HG02938 (cell line): Measurements from ENCODE around the gene NPNT.

Experiments used
- ATAC-seq: cut with Tn5 transposase; IDR thresholded peaks from one replicate; pipeline ENCODE4 v1.9.1; 2021; ENCODE audit warnings: mild to moderate bottlenecking, moderate library complexity; ENCODE audit not compliant: unreplicated experiment

The NPNT gene

DNA sequence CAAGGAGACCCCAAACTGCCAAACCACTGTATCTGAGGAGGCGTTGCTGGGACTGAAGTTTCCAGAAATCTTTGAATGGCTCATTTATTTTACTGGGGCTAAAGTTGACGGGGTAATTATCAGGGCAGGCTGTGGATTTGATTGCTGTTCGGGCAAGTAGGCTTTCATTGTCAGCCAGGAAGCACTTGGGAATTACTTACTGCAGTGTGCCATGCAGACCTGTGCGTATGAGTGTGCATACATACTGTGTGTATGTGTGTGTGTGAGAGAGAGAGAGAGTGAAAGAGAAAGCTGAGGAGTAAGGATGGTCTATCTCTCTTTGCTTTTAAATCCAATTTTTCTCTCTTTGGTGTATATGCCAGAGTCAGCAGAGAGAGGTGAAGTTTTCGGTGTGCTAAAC, 122.7 kb downstream of the NPNT start:
- no peak for ATAC-seq

DNA sequence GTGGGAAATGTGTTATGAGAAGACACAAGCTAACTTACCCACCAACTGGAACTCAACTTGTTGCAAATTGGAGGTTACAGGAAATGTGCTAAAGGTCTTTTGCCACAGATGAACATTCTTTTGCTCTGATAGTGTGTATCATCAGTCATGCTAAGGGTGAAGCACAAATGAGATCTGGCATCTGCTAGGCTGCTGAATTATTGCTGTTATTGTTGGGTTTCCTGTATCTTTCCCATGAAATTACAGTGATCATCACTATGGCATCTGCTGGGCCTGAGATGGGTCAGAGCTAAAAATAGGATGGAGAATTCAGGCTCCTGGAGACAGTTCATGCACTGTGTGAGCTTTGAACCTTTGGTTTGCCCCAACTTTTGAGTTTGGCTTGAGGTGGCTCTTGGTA, 124.5 kb downstream of the NPNT start:
- no peak for ATAC-seq
